GOT3 (cell line): ENCODE data around the gene MACROD2.

Source experiments
- DNase-seq: peaks from one replicate; lab custom pipeline; 2025; ENCODE audit warnings: mixed read lengths; lab: John Stamatoyannopoulos, UW

Gene MACROD2

GRCh38 chr20:15859061-15859460, 1863.7 kb downstream of the MACROD2 start:
- DNase-seq: no peak

DNA sequence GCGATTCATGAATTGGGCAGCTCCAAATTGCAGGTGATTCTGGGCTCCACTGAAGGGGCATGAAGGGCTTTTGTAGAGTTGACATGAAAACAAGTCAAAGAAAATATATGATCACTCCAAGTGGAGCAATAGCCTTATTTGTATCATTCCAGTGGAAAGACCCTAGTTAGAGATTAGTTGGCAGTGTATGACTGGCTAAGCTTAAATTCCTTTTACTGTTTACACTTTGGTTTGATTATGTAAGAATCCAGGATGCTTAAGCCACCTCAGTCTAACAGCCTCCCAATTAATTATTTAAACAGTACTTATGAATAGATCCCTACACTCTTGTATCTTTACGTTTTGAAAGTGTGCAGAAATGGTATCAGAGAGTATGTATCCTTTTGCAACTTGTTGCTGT, 1865.5 kb downstream of the MACROD2 start:
- no peak for DNase-seq

GRCh38 chr20:15862178-15862577, 1866.9 kb downstream of the MACROD2 start:
- DNase-seq: no peak

- DNase-seq: no peak
Observed at GRCh38 chr20:15863735-15864134, 1868.4 kb downstream of the MACROD2 start.

DNA sequence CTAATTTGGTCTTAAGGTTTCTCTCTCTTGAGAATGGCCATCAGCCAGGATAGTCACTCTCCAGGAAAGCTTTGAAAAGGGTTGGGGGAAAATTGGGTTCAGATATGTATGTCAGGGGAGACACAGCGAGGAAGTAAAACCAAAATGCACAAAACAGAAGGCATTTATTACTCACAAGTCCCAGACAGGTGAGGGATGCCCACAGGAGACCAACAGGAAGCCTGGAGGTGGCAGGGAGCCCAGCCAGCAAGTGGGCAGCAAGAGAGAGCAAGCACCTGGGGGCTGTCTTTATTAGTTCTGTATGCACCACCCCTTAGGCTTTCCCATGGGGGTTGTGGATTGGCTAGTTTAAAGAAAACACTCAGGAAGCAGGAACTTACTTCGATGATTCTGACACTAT, 1870.2 kb downstream of the MACROD2 start:
- no peak for DNase-seq

GRCh38 chr20:15866916-15867730, 1871.8 kb downstream of the MACROD2 start:
- DNase-seq: no peak

GRCh38 chr20:15867899-15868298, 1872.6 kb downstream of the MACROD2 start:
- DNase-seq: no peak

DNA sequence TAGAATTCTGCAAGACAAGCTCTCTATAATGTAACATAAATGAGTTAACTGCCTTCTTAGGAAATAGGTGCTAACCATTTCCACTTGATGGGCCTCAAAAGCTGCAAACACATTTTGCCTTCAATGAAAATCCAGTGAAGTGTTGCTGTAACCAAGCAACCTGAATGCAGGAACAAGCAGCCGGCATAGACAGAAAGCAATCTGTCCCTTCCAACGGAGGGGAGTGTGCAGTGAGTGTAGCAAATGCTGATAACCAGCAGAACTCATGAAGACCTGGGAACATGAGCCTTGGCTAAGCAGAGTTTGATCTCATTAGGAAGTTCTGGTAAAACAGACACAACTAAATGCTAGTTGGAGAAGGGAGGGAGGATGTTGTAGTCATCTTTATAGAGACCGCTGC, 1880.1 kb downstream of the MACROD2 start:
- no peak for DNase-seq

DNA sequence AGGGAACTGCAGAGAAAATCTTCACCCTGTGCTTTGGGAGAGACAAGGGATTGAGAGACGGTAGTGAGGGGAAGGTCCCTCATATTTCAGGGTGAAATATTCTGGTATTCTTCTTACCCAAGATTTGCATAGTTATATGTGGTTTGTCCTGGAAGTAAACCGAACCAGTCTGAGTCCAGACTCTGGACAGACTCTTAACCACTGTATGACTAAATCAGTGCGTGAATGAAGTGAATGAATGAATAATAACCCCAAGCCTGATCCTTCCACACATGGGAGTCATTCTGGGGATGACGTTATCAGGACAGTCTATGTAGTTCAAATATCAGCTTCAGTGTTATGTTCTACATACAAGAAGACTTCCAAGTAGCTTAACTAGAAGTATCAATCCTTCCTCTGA, 1887.2 kb downstream of the MACROD2 start:
- DNase-seq: no peak

DNA sequence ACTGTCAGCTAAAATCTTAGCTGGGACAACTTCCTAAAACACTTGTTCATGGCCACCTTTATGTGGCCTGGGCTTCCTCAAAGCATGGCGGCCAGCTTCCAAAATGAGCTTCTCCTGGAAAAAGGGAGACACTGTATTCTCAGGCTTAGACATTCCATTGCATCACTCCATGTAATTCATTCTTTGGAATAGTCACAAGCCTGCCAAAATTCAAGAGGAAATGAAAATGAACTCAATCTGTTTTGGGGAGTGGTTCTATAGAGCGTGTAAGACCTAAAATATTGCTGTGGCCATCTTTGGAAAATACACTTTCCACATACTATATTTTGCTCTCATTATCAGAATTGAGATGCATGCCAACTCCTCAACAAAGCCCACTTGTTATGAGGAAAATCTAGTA, 1890.9 kb downstream of the MACROD2 start:
- DNase-seq: no peak

DNA sequence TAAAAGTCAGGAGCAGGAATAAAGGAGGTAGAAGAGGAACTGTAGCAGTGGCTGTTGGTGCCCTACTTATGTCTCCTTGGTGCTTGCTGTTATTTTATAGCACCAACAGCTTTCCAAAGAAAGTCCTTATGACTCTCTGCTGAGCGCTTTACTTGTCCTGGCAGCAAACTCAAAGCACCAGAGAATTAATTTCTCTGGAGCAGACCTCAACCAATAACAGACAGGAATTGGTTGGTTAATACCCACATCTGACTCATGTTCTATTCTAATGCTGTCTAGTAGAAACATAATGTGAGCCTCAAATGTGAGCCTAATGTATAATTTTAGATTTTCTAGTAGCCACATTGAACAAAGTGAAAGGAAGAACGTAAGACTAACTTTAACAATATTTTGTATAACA, 1892.1 kb downstream of the MACROD2 start:
- no peak for DNase-seq

DNA sequence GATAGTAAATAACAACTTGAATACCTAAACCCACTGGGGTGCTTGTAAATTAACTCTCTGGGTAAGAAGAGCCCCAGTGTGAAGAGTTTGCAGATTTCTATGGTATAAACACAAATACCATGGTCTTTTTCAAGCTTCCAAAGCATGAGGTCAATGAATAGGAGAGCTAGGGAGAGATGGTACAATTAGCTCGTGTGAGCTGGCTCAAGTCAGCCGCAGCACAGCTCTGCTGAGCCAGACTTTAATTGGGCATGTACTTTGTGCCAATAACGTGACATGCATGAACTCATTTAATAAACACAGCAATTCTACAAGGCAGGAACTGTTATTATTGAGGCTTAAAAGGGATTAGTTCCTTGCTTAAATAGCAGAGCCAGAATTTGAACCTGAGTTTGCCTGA, 1893.7 kb downstream of the MACROD2 start:
- no peak for DNase-seq

DNA sequence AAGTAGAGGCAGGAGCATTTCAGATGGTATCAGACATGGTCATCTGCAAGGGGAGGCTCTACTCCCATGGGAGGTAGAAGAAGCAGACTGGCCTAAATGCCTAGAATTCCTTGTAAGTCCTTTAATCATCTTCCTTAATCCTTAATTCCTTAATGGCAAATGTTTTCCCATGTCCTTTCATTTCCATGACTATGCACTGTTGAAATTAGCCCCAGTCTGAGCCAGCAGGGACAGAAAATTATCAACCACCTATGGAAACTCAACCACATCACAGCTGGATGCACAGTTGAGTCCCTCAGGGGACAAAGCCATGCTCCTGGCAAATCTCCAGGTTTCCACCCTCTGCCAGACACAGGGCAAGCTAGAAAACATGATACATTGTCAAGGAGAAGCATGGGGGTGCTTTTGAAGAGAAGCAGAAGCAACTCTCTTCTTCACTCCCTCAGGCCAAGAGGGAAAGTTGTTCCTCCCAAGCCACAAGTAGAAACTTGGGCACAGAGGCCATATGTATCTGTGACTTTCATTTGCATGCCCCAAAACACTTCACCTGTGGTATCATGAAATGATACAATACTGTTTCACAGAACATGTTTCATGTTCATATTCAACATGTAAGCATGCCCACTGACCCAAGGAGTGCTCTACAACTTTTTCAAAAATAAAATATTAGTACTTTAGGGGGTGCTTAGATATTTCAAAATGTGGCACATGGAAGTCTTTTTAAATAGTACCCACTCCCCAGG, 1894.4 kb downstream of the MACROD2 start:
- DNase-seq: no peak

DNA sequence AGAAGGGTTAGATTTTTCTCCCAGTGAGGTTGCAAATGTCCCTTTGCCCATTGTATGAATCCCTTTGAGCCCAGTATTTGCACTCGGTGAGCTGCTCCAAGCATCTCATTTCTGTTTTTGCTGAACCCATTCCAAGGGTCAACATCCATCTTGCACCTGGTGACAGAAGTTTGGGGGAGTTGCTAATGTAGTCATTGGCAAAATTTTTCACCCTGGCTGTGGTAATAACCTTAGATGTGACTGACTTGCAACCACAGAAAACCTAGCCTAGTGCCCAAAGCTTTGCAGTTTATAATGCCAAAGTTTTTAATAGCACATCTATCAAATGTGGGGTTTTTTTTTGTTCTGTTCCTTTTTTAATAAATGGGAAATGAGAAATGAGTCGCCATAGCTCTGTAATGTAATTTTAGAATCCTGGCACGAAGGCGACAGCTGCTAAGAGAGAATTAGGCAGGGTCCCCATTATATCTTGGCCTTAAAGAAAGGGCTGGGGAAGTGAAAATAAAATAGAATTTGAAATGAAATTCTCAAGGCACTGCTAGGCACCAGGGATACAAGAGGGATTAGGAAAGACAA, 1895.2 kb downstream of the MACROD2 start:
- DNase-seq: no peak

DNA sequence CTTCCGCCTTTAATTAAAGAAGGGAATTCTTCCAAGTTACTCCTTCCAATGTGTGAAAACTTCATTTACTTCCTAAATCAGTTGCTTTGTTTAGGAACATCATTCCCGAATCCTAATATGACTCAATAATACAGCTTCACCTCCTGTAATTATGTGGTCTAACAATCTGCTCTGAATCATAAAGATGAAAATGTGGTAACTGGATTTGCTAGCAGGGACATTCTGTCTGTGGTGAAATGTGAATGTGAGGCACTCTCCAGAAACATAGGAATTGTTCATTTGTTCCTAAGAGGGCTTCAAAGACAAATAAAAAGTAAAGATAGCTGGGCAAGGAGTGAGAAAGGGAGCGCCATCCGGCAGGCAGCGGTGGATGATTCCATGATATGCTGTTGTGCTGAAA, 1899.8 kb downstream of the MACROD2 start:
- DNase-seq: no peak

GRCh38 chr20:15895560-15896084, 1900.3 kb downstream of the MACROD2 start:
- no peak for DNase-seq

GRCh38 chr20:15899967-15900366, 1904.7 kb downstream of the MACROD2 start:
- DNase-seq: no peak

GRCh38 chr20:15900443-15900842, 1905.1 kb downstream of the MACROD2 start:
- DNase-seq: no peak

- no peak for DNase-seq
Observed at GRCh38 chr20:15902493-15902892, 1907.2 kb downstream of the MACROD2 start.

- no peak for DNase-seq
Observed at GRCh38 chr20:15905661-15906060, 1910.3 kb downstream of the MACROD2 start.

GRCh38 chr20:15909995-15910394, 1914.7 kb downstream of the MACROD2 start:
- DNase-seq: no peak

DNA sequence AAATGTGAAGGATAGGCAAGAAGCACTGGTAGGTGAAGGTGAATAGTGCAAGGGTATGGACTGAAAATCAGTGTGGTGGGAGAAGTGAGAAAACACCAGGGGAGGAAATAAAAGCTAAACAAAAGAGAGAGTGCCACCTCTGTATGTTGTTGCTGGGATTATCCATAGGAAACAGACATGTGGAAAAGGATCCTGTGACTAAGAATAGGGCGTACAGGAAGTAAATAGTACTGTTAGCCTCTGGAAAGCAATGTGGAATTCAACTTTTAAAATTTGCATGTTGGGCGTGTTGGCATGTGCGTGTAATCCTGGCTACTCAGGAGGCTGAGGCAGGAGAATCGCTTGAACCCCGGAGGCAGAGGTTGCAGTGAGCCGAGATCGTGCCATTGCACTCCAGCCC, 1916.3 kb downstream of the MACROD2 start:
- DNase-seq: no peak
